ENCODE results near the gene SREK1. TPM values are rescaled to one million over a fixed set of nuclear protein-coding genes. Genes with fewer than 3 reads are reported as not detected.

SREK1 gene
- total and polyA plus RNA-seq, 2 donors (not counting 1 experiment from before 2014, with no cell fraction given): 28.4 to 94.5 TPM

- Histone ChIP-seq H3K9me3 (ENCODE audit: control insufficient read depth, insufficient read depth, low read depth, low read length) (no peaks in the 10 kb centered on the region), H3K9ac (ENCODE audit: insufficient read depth, low read length) (no peak overlapping the region), H3K4me2 (ENCODE audit: extremely low read depth, insufficient read depth, low read length) (no peak overlapping the region), H3K27me3 (ENCODE audit: control insufficient read depth, insufficient read depth, low read length) (no peaks in the 10 kb centered on the region), H3K36me3 (ENCODE audit: control insufficient read depth, insufficient read depth, low read length) (no peaks in the 10 kb centered on the region), H4K20me1 (ENCODE audit: control insufficient read depth, extremely low read depth, insufficient read depth, low read length) (no peaks in the 10 kb centered on the region), H3K4me1 (ENCODE audit: control insufficient read depth, extremely low read depth, insufficient read depth, low read length) (no peaks in the 10 kb centered on the region), H3K4me3 (replicated peaks in 1 of 4; ENCODE audit: control extremely low read depth in 1 of 4, insufficient read depth in 1 of 4, low read depth in 3 of 4, low read length in 4 of 4) (no peak overlapping the region), H2AFZ (ENCODE audit: low read length) (no peak overlapping the region), H3K27ac (ENCODE audit: insufficient read depth, low read length) (no peak overlapping the region), H3K79me2 (ENCODE audit: control insufficient read depth, insufficient read depth, low read length) (no peaks in the 10 kb centered on the region)
- TF ChIP-seq EZH2 (IDR thresholded peaks at IDR 0.05; ENCODE audit: low read length, missing control alignments): no peak
- no peak for TF ChIP-seq CTCF (conservative IDR thresholded peaks at IDR 0.05 in 1 of 2, IDR thresholded peaks at IDR 0.05 in 1 of 2; ENCODE audit: low read depth in 1 of 2, low read length in 2 of 2)
- no peak for DNase-seq (ENCODE audit: low read depth in 2 of 2)
Measured at GRCh38 chr5:66118304-66118703, 25.8 kb upstream of the SREK1 start.

GRCh38 chr5:66122379-66123034 lies 21.6 kb upstream of the SREK1 start:
- H3K4me2 ChIP-seq (ENCODE audit: extremely low read depth, insufficient read depth, low read length): no peak overlapping the region
- TF ChIP-seq CTCF (conservative IDR thresholded peaks at IDR 0.05 in 1 of 2, IDR thresholded peaks at IDR 0.05 in 1 of 2; ENCODE audit: low read depth in 1 of 2, low read length in 2 of 2): no peak
- TF ChIP-seq EZH2 (IDR thresholded peaks at IDR 0.05; ENCODE audit: low read length, missing control alignments): no peak
- H3K4me3 ChIP-seq (replicated peaks in 1 of 4; ENCODE audit: control extremely low read depth in 1 of 4, insufficient read depth in 1 of 4, low read depth in 3 of 4, low read length in 4 of 4): no peak overlapping the region
- H3K27ac ChIP-seq (ENCODE audit: insufficient read depth, low read length): no peak overlapping the region
- no peaks in the 10 kb centered on the region for H3K9me3 ChIP-seq (ENCODE audit: control insufficient read depth, insufficient read depth, low read depth, low read length)
- H3K36me3 ChIP-seq (ENCODE audit: control insufficient read depth, insufficient read depth, low read length): no peaks in the 10 kb centered on the region
- no peaks in the 10 kb centered on the region for H4K20me1 ChIP-seq (ENCODE audit: control insufficient read depth, extremely low read depth, insufficient read depth, low read length)
- no peaks in the 10 kb centered on the region for H3K4me1 ChIP-seq (ENCODE audit: control insufficient read depth, extremely low read depth, insufficient read depth, low read length)
- peak; percentile 43 to 48 for DNase-seq (ENCODE audit: low read depth in 2 of 2)
- H3K27me3 ChIP-seq (ENCODE audit: control insufficient read depth, insufficient read depth, low read length): no peaks in the 10 kb centered on the region
- no peak overlapping the region for H2AFZ ChIP-seq (ENCODE audit: low read length)
- no peak overlapping the region for H3K9ac ChIP-seq (ENCODE audit: insufficient read depth, low read length)
- H3K79me2 ChIP-seq (ENCODE audit: control insufficient read depth, insufficient read depth, low read length): no peaks in the 10 kb centered on the region

- Histone ChIP-seq H4K20me1 (ENCODE audit: control insufficient read depth, extremely low read depth, insufficient read depth, low read length) (no peaks in the 10 kb centered on the region), H3K9me3 (ENCODE audit: control insufficient read depth, insufficient read depth, low read depth, low read length) (no peaks in the 10 kb centered on the region), H3K27ac (ENCODE audit: insufficient read depth, low read length) (no peak overlapping the region), H3K4me2 (ENCODE audit: extremely low read depth, insufficient read depth, low read length) (no peak overlapping the region), H3K27me3 (ENCODE audit: control insufficient read depth, insufficient read depth, low read length) (no peaks in the 10 kb centered on the region), H3K36me3 (ENCODE audit: control insufficient read depth, insufficient read depth, low read length) (no peaks in the 10 kb centered on the region), H3K4me3 (replicated peaks in 1 of 4; ENCODE audit: control extremely low read depth in 1 of 4, insufficient read depth in 1 of 4, low read depth in 3 of 4, low read length in 4 of 4) (no peak overlapping the region), H3K79me2 (ENCODE audit: control insufficient read depth, insufficient read depth, low read length) (no peaks in the 10 kb centered on the region), H3K4me1 (ENCODE audit: control insufficient read depth, extremely low read depth, insufficient read depth, low read length) (no peaks in the 10 kb centered on the region), H2AFZ (ENCODE audit: low read length) (no peak overlapping the region), H3K9ac (ENCODE audit: insufficient read depth, low read length) (no peak overlapping the region)
- DNase-seq (ENCODE audit: low read depth in 2 of 2): no peak
- TF ChIP-seq CTCF (conservative IDR thresholded peaks at IDR 0.05 in 1 of 2, IDR thresholded peaks at IDR 0.05 in 1 of 2; ENCODE audit: low read depth in 1 of 2, low read length in 2 of 2) (no peak), EZH2 (IDR thresholded peaks at IDR 0.05; ENCODE audit: low read length, missing control alignments) (no peak)
Measured at GRCh38 chr5:66129144-66129543, 15.0 kb upstream of the SREK1 start.

Measured in fibroblast of lung (primary cell).